GM18508 (cell line): ENCODE measurements around the gene CDH26.

ENCODE experiments used
- ATAC-seq: cut with Tn5 transposase; IDR thresholded peaks from one replicate; pipeline ENCODE4 v1.9.1; 2021; ENCODE audit warnings: moderate number of reproducible peaks; ENCODE audit not compliant: insufficient read depth, unreplicated experiment

Gene CDH26

GRCh38 chr20:60057123-60057865 lies 99.1 kb downstream of the CDH26 start:
- ATAC-seq = no peak

- ATAC-seq = no peak
These were observed 99.9 kb downstream of the CDH26 start for GRCh38 chr20:60057866-60058807.

GRCh38 chr20:60058879-60059278 lies 100.7 kb downstream of the CDH26 start:
- no peak for ATAC-seq

GRCh38 chr20:60060006-60060557 lies 101.9 kb downstream of the CDH26 start:
- ATAC-seq = no peak

GRCh38 chr20:60060593-60060992 lies 102.4 kb downstream of the CDH26 start:
- no peak for ATAC-seq

- no peak for ATAC-seq
These were observed 104.3 kb downstream of the CDH26 start for GRCh38 chr20:60062431-60063047.

- no peak for ATAC-seq
These were observed 104.8 kb downstream of the CDH26 start for GRCh38 chr20:60063048-60063451.

GRCh38 chr20:60063739-60064380 lies 105.6 kb downstream of the CDH26 start:
- ATAC-seq = no peak
